WERI-Rb-1 (cell line): ENCODE data around the gene NUP98.

ENCODE experiments used
- DNase-seq: peaks from one replicate; pipeline ENCODE4 v3.0.0-alpha.2; 2020
- H3K27ac ChIP-seq: fragments of 250-450 bp; sonication (Bioruptor Pico); 2 replicates; pipeline ENCODE4 v1.5.1; 2020; ENCODE audit warnings: mild to moderate bottlenecking, moderate library complexity
- H3K27me3 ChIP-seq: fragments of 250-450 bp; sonication (Bioruptor Pico); 2 replicates; pipeline ENCODE4 v1.5.1; 2021; ENCODE audit warnings: mild to moderate bottlenecking, low read depth, moderate library complexity; ENCODE audit not compliant: insufficient read depth, severe bottlenecking
- H3K36me3 ChIP-seq: fragments of 250-450 bp; sonication (Bioruptor Pico); 2 replicates; pipeline ENCODE4 v1.5.1; 2020; ENCODE audit warnings: mild to moderate bottlenecking, moderate library complexity
- H3K4me3 ChIP-seq: 2 replicates; pipeline ENCODE4 v1.5.1; 2011; ENCODE audit warnings: low read depth, mild to moderate bottlenecking, control low read depth, low read length
- H3K9me3 ChIP-seq: fragments of 250-450 bp; sonication (Bioruptor Pico); 2 replicates; pipeline ENCODE4 v1.5.1; 2021; ENCODE audit warnings: mild to moderate bottlenecking, moderate library complexity; ENCODE audit not compliant: severe bottlenecking
- TF ChIP-seq, protein P1 (sequence below): IDR thresholded peaks from 2 replicates; pipeline ENCODE4 v1.5.1; 2011; ENCODE audit warnings: low read depth, mild to moderate bottlenecking, control low read depth, inconsistent platforms, low read length

The NUP98 gene

DNA sequence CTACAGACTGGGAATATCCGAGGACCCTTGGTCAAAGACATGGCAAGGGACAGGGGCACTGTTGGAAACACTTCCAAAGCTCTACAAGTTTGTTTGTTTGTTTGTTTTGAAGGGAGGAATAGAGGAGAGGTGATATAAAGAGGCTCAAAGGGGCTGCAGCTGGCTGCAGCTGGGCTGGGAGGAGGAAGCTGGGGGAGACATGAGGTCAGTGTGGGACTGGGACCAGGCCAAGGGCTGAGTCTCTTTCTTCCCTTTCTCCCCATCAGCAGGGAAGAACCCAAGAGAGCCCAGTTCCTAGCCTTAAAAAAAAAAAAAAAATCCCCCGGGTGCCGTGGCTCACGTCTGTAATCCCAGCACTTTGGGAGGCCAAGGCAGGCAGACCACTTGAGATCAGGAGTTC, 38.4 kb upstream of the NUP98 start:
- Histone ChIP-seq H3K4me3 (no peak overlapping the region), H3K27me3 (no peaks in the 10 kb centered on the region), H3K27ac (no peak overlapping the region), H3K36me3 (peaks cover 10% of the 10 kb centered on the region), H3K9me3 (no peaks in the 10 kb centered on the region)
- DNase-seq, result no peak
- TF ChIP-seq, protein P1, sequence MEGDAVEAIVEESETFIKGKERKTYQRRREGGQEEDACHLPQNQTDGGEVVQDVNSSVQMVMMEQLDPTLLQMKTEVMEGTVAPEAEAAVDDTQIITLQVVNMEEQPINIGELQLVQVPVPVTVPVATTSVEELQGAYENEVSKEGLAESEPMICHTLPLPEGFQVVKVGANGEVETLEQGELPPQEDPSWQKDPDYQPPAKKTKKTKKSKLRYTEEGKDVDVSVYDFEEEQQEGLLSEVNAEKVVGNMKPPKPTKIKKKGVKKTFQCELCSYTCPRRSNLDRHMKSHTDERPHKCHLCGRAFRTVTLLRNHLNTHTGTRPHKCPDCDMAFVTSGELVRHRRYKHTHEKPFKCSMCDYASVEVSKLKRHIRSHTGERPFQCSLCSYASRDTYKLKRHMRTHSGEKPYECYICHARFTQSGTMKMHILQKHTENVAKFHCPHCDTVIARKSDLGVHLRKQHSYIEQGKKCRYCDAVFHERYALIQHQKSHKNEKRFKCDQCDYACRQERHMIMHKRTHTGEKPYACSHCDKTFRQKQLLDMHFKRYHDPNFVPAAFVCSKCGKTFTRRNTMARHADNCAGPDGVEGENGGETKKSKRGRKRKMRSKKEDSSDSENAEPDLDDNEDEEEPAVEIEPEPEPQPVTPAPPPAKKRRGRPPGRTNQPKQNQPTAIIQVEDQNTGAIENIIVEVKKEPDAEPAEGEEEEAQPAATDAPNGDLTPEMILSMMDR, result no peak

DNA sequence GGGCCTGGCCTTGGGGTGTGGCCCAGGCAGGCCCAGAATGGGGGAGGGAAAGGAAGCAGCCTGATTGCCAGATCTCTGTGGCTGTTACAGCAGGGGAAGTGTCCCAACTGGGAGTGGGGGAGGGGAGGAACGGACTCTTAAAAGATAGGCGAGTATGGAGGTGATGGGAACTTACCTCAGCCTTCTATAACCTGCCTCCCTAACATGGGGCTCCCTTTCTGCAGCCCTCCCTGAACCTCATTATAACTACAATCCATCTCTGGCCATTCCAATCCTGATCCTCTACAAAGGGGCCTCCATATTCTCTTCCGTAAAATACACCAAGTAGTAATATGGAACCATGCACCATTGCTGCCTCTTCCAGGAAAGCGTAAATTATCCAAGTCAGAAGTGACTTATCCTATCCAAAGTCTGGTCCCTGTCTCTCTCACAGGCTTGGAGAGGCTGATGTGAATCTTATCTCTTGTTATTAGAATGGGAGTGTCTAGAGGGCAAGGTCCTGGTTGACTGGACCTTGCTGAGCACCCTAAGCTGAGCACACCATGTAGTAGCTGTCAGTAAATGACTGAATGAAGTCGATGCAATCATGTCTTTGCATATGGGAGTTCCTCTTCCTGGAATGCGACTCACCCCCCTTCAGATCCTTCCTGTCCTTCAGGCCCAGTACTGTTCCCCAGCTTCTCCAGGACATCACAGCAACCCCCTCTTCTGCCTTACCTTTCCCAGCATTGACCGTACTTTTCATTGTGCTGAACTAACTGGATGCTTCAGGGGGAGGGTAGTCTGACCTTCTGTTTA, 37.5 kb upstream of the NUP98 start:
- no peak overlapping the region for H3K27ac ChIP-seq
- H3K4me3 ChIP-seq, result no peak overlapping the region
- DNase-seq, result no peak
- TF ChIP-seq, protein P1, result no peak
- H3K9me3 ChIP-seq, result no peaks in the 10 kb centered on the region
- H3K27me3 ChIP-seq, result no peaks in the 10 kb centered on the region
- H3K36me3 ChIP-seq, result peaks cover 15% of the 10 kb centered on the region

- H3K4me3 ChIP-seq, result no peak overlapping the region
- no peaks in the 10 kb centered on the region for H3K27me3 ChIP-seq
- H3K36me3 ChIP-seq, result peaks cover 18% of the 10 kb centered on the region
- DNase-seq, result no peak
- no peak overlapping the region for H3K27ac ChIP-seq
- H3K9me3 ChIP-seq, result no peaks in the 10 kb centered on the region
- TF ChIP-seq, protein P1, result no peak
Measured at GRCh38 chr11:3834349-3834663, 37.0 kb upstream of the NUP98 start.

GRCh38 chr11:3833449-3833848, 36.1 kb upstream of the NUP98 start:
- H3K36me3 ChIP-seq, result peaks cover 15% of the 10 kb centered on the region
- no peak overlapping the region for H3K27ac ChIP-seq
- no peak overlapping the region for H3K4me3 ChIP-seq
- H3K9me3 ChIP-seq, result no peaks in the 10 kb centered on the region
- no peaks in the 10 kb centered on the region for H3K27me3 ChIP-seq
- DNase-seq, result no peak
- TF ChIP-seq, protein P1, result no peak

DNA sequence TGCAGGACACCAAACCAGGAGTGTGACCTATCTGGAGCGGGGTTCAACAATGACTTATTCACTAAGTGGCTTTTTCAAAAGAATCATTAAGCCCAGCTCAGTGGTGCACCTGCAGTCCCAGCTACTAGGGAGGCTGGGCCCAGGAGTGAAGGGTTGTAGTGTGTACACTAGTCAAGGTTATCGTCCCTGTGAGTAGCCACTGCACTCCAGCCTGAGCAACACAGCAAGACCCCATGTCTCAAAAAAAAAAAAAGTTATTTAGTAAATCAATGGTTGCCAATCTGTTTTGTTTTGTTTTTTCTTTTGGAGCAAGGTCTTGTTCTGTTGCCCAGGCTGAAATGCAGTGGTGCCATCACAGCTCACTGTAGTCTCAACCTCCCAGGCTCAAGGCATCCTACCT, 35.5 kb upstream of the NUP98 start:
- no peak for DNase-seq
- Histone ChIP-seq H3K36me3 (peaks cover 14% of the 10 kb centered on the region), H3K4me3 (no peak overlapping the region), H3K9me3 (no peaks in the 10 kb centered on the region), H3K27ac (no peak overlapping the region), H3K27me3 (no peaks in the 10 kb centered on the region)
- TF ChIP-seq, protein P1, result no peak
